AG08396 (cell line): ENCODE data around the gene CCDC66.
"Not testable (repeated sequence)": the region's sequence is repeated elsewhere in the genome, so short reads cannot be mapped to it uniquely, and the experiment has no call there.

Experiments used
- DNase-seq: peaks from one replicate; pipeline ENCODE4 v3.0.0; 2012; ENCODE audit warnings: low spot score, mixed read lengths

CCDC66 gene

DNA sequence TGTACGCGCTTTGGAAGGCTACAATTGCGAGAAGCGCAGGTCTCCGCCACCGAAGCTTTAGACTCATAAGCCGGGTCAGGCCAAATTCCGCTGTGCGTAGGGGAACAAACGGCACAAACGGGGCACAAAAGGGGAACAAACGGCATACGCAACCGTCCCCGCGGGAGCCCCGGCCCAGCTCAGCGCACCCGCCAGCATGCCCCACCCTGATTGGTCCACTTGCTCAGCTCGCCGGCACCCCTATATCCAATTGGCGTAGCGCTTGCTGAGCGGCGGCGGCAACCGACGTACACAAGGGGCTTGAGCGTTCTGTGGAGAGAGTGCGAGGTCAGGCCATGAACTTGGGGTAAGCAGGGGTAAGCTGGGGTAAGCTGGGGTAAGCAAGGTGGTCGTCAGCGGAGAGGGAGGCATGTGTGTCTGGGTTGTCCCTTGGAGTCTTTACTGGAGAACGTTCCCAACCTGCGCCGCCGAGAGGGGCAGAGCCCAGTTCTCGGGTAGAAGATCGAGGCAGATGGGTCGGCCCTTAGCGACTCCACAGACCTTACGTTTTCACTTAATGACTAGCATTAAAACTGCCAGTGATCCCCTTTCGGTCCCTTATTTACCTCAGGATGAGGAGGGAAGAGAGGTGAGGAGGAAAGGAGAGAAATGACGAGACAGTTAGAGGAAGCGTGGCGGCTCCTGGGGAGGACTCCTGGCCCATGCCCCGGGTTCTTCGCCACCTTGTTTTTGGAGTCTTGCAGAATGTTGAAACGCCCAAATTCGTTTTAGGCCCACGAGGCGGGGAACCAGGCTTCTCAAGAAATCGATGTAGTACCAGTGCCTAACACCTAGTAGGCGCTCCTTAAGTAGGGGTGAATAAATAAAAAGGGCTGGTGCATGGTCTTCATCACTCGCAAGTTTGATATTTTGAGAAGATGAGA lies at the start of gene CCDC66:
TSS of gene CCDC66 (plus strand) at position 268 of the 923 bp plus-strand sequence. CDS start at position 336, 68 bp downstream.
- DNase-seq: peak; percentile 95

DNA sequence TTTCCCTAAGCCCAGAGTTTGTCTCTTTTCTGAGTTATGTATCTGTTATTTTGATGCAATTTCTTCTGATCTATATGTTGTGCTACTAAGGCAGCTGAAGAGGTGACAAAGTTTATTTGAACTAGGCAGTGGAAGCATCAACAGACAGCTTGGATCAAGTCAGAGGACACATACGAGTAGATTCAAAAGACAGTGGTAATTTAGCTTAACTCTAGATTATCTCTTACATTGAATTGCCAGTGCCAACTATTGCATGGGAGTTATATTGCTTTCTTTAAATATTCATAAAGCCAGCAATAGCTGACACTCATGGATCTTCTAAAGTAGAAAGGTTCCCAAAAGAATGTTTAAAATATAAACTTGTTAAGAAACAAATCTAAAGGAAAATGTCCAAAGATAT lies 37.3 kb upstream of the CCDC66 start:
- DNase-seq: no peak

DNA sequence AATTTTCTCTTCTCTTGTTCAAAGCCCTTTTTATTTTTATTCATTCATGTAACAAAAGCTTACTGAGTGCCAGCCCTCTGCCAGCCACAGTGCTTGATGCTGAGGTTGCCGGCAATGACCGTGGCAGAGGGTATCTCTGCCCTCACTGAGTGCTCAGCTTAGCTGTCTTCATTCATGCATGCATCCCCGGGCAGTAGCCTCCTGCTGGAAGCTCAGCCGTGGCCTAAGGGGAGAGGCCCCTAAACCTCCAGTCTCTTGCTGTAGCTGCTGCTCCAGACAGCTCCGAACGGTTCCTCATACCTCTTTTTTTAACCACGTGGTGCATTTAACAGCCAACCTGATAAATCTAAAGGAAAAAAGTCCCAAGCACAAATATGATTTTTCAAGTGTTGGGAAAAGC lies 34.6 kb upstream of the CCDC66 start:
- no peak for DNase-seq

DNA sequence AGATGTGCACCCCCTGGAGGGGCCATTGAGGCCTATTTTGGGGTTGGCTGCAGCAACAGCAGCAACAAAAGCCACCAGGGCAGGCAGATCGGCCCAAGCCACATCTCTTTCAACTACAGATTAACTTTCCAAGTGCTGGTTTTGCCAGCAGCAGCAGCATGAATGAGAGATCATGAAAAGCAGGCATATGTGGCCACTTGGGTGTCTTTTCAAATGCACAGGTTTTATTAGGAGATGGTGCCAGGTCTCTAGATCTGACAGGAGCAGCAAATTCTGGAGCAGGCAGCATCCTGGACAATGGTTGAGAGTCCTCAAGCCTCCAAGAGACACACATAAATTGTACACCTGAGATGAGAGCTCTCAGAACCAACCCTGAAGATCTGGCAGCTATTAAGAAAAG lies 31.7 kb upstream of the CCDC66 start:
- DNase-seq: no peak

DNA sequence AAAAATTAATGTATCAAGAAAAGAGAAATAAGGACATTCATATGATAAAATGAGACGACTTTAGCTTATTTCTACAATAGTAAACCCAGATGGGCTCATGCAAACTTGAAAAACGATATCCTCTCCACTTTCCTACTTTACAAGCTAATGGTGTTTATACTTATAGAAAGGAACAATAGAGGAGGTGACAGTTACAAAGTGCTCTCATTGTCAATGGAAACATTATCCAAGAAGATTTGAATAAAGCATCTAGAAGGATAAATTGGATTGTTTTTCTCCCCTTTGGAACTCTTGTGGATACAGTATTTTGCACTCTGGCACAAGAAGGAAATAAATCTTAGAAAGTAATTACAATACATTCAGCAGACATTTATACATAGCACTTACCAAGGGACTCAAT lies 20.2 kb upstream of the CCDC66 start:
- DNase-seq: no peak

DNA sequence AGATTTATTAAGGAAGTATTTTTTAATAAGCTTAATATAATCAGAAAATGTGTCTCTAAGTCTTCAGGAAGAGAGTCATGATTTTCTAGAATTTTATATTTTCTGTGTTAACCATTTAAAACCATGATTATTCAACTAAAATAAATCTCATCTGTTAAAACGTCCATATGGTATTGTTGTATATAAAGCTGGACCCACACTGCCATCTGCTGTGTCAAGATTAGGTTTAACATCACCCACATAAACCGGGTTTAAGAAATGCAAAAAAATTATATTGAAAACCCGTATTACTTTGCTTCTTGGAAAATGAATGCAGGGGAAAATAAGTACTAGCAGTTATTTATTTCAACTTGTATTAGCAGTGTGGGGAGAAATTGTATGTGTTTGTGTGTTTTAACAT lies 9.5 kb upstream of the CCDC66 start:
- no peak for DNase-seq

DNA sequence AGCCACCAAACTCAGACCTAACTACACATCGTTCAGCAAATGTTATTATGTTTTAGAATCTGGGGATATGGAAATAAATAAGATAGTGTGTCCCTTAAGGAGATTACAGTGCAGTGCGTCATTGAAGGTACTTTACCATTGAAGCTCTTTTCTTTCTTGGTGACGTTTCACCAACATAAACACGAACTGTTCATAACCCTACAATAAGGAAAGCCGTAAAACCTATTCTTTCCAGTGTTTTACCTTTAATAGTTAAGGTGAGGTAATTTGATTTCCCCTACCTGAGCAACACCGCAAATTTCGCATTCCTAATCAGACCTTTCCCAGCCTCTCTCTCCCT lies 826 bp downstream of the CCDC66 start:
- DNase-seq: no peak

DNA sequence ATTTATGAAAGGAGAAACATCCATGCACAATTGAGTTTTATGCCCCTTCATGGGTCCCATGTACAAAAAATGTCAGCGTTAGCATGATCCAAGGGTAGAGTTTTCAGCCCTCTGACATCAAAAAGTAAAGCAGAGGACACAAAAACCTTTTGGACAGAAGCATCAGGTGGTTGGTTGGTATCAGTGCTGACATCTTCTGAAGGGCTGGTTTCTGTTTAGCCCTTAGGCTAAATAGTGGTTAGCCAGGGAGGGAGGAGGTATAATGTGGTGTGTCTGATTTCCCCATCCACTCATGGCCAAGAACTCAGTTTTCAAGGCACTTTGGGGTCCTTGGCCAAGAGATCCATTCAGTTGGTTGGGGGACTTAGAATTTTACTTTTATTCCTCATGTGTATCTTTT lies 16.5 kb downstream of the CCDC66 start:
- DNase-seq: no peak

DNA sequence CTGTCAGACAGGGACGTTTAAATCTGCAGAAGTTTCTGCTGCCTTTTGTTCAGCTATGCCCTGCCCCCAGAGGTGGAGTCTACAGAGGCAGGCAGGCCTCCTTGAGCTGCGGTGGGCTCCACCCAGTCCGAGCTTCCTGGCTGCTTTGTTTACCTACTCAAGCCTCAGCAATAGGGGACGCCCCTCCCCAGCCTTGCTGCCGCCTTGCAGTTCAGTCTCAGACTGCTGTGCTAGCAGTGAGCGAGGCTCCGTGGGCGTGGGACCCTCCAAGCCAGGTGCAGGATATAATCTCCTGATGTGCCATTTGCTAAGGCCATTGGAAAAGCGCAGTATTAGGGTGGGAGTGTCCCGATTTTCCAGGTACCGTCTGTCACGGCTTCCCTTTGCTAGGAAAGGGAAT lies 25.0 kb downstream of the CCDC66 start:
- DNase-seq: not testable (repeated sequence)

DNA sequence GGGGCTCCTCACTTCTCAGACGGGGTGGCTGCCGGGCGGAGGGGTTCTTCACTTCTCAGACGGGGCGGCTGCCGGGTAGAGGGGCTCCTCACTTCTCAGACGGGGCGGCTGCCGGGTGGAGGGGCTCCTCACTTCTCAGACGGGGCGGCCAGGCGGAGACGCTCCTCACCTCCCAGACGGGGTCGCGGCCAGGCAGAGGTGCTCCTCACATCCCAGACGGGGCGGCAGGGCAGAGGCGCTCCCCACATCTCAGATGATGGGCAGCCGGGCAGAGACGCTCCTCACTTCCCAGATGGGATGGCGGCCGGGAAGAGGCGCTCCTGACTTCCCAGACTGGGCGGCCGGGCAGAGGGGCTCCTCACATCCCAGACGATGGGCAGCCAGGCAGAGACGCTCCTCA lies 27.3 kb downstream of the CCDC66 start:
- DNase-seq: not testable (repeated sequence)

DNA sequence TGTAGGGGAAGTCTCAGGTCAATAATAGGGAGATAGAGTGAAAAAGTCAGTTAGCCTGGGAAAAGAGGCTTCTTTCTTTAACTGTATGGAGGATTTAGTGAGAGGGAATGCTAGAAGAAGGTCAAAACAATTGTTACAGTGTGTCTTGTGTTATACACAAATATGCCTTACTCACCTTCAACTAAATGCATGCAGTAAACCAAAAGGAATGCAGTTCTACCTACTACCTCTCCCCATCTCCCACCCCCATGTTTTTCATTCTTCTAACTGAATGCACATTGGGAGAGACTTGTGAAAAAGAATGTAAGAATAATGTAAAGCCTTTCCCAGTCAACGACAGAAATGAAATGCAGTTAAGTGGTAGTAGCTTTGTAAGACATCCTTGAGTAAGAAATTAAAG lies 33.8 kb downstream of the CCDC66 start:
- no peak for DNase-seq

DNA sequence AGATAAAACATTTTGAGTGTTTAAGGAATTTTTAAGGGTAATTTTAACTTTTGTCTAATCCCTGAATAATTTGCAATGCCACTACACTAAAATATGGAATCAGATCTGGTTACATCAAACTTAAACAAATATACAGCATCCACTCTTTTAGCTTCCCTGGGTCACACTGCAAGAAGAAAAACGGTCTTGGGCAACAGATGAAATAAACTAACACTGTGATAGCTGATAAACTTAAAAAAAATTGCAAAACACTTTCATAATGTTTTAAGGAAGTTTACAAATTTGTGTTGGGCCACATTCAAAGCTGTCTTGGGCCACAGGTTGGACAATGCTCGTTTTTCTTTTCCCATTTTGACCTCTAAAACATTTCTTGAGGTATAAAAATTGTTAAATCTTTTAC lies 34.3 kb downstream of the CCDC66 start:
- no peak for DNase-seq

DNA sequence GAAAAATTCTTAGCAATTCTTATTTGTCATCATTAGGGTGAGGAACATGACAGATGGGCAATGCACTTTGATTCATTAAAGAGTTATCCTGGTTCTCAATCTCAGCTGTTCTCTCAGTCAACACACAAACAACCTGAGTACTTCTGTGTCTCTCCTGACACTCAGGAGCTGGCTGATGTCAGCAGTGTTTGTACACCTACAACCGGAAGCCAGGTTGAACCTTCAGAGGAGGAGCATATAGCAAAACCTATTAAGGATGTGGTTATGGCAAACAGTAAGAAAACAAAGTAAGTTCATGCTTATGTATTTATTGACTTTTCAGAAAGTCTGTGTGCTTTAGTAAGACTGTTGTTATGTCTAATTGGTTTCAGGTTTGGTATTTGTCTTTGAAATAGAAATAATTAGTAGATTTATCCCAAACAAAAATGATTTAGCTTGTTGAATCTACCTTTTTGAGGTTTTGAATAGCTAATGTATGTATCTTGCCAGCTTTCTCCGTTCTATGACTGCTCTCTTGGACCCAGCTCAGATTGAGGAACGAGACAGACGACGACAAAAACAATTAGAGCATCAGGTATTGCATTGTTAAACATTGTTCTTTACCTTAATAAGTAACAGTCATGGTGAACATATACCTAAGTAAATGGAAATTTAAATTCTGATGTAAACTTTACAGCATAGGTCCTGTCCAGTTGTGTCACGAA lies 36.6 kb downstream of the CCDC66 start:
- DNase-seq: no peak

DNA sequence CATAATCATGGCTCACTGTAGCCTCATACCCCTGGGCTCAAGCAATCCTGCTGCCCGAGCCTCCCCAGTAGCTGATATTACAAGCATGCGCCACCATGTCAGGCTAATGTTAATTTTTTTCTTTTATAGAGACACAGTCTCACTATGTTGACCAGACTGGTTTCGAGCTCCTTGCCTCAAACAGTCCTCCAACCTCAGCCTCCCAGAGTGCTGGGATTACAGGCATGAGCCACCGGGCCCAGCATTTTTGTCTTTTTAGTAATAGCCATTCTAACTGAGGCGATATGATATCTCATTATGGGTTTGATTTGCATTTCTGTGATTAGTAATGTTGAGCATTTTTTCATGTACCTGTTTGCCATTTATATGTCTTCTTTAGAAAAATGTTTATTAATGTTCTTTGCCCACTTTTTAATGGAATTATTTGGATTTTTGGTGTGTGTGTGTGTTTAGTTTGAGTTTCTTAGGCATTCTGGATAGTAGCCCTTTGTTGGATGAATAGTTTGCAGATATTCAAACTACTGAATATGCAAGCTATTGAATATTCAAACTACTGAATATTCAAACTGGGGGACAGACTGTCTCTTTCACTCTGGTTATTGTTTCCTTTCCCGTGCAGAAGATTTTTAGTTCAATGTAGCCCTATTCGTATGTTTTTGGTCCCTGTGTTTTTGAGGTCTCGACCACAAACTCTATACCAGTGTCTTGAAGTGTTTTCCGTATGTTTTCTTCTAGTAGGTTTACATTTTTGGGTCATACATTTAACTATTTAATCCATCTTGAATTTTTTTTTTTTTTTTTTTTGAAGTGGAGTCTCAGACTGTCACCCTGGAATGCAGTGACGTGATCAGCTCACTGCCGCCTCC lies 39.2 kb downstream of the CCDC66 start:
- DNase-seq: no peak

DNA sequence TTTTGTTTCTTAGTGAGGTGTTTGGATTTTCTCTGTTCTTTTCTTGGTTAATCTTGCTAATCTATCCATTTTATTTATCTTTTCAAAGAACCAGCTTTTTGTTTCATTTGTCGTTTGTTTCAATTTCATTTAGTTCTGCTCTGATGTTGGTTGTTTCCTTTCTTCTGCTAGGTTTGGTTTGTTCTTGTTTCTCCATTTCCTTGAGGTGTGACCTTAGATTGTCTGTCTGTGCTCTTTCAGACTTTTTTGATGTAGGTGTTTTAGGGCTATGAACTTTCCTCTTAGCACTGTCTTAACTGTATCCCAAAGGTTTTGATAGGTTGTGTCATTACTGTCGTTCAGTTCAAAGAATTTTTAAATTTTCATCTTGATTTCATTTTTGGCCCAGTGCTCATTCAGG lies 51.5 kb downstream of the CCDC66 start:
- DNase-seq: not testable (repeated sequence)

DNA sequence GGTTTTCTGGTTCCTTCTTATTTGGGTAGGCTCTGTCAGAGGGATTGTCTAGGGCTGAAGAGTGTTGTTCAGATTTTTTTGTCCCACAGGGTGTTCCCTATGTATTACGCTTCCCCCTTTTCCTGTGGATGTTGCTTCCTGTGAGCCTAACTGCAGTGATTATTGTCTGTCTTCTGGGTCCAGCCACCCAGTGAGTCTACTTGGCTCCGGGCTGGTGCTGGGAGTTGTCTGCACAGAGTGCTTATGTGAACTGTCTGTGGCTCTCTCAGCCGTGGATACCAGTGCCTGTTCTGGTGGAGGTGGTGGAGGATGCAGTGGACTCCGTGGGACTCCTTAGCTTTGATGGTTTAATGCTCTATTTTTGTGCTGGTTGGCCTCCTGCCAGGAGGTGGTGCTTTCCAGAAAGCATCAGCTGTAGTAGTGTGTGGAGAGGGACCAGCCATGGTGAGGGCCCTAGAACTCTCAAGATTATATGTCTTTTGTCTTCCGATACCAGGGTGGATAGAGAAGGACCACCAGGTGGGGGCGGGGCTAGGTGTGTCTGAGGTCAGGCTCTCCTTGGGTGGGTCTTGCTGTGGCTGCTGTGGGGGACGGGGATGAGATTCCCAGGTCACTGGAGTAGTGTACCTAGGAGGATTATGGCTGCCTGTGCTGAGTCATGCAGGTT lies 53.8 kb downstream of the CCDC66 start:
- no peak for DNase-seq

DNA sequence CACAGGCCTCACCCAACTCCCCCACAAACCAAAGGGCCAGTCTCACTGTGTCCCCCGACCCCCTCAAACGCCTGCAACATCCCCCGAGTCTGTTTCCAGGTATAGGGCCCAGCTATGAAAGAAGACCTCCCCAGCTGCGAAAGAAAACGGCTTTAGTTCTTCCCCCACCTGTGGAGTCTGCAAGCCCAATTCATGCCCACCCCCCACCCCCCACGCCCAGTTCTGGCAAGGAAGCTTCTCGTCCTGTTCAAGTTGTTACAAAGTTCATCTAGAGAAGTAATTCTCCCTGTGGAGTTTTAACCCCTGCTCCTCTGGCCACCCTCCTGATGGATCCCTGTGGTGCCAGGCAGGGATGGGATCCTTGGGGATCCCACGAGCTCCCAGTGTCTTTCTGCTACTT lies 54.4 kb downstream of the CCDC66 start:
- no peak for DNase-seq

DNA sequence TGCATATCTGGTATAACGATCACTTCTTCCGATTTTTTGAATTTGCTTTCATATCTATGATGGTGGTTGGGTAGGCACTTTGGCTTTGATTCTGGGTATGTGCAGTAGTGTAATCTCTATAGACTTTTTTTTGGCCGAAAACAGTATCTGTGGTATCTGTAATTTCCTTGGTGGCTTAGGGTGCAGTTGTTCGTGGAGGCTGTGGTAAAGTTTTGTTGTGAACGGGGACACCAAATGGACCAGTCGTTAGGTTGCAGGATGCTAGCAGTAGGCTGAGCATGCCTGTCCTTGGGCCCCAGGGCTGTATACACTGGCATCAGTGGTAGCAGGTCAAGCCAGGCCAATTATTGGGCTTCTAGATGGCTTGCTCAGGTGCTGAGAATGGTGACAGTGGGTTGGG lies 55.2 kb downstream of the CCDC66 start:
- no peak for DNase-seq

DNA sequence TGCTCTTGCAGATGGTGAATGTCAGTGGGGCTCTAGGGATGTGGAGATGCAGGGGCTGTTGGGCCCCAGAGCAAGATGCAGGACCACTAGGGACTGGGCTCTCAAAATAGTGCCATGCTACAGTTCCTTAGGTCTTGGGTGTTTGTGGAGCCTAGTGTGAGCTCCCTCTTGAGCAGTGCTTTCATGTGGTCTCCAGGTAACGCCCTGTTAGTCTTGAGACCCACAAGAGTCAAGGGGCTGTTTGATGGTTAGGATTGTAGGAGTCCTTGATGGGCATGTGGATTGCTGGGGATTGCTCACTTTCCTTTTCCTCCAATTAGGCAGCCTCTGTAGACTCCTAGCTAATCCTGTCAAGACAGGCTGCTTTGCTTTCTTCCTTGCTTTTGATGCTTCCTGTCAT lies 56.0 kb downstream of the CCDC66 start:
- no peak for DNase-seq

DNA sequence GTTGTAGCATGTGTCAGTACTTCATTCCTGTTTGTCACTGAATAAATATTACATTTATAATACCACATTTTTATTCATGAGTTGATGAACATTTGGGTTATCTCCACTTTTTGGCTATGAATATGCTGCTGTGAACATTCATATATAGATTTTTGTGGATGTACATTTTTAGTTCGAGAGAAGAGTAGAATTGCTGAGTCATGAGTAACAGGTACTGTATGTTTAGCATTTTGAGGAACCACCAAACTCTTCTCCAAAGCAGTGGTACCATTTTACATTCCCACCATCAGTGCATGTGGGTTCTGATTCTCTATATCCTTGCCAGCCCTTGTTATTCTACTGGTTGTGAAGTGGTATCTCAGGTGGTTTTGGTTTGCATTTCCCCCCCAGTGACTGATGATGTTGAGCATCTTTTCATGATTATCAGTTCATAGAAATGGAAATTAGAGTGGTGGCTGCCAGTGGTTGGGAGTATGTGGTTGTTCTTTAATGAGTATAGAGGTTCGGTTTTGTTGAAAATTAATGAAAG lies 59.6 kb downstream of the CCDC66 start:
- no peak for DNase-seq

DNA sequence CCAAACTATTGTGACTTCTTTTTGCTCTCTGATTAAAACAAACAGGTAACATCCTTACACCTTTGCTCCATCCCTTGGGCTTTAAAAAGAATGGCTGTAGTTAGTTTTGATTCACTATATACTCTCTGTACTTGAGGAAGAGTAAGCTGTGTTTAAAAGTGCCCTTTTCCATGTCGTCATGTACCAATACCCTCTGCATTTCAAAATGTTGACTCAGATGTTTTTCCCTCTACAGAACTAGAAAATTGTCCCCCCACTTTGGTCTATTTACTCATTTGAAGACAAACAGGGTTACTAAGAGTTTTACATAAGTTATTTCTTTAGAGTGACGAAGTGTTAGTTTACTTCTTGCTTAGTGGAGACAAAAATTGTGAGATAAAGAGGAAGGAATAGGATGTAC lies 63.4 kb downstream of the CCDC66 start:
- DNase-seq: peak; percentile 3

DNA sequence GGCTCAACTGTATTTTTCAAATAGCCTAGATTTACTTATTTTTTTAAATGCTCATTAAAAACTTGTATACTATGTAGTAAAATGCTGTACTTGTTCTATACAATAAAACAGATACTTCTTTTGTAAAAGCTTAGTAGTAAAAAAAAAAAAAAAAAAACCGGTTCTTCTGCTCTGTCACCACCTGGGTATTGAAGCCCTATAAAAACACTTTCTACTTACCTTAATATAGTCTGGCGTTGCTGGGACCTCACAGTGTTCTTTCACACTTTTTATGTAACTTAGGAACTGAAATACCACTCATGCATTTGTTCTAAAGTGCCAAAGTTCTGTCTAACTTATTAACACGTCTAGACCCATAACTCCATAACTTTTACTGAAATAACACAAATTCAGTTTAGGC lies 64.7 kb downstream of the CCDC66 start:
- no peak for DNase-seq
